Measurements from ENCODE around the gene PWP1. TPM values are rescaled to one million over a fixed set of nuclear protein-coding genes. Genes with fewer than 3 reads are reported as not detected.

The PWP1 gene
- total RNA-seq, 1 donor from 2014 or later = 63.0 TPM

DNA sequence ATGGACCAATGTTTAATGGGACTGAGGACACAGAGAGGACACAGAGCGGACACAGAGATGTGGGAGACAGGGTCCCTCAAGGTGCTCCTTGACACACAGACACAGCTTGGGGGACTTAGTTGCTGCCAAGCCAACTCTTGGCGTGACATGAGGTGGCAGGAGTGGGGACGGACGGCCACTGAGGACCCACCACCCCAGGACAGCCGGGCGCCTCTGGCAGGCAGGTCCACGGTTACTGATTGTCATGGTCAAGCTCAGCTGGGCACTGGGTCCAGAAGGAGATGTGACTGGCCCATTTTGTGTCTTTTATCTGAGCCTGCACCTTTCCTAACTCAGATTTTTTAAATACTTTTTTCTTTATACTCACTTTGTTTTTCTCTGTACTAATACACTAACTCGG is 15.7 kb upstream of the PWP1 start:
- Histone ChIP-seq H3K36me3 (no peaks in the 10 kb centered on the region), H3K9ac (no peak overlapping the region), H3K4me2 (no peak overlapping the region), H3K4me3 (no peak overlapping the region), H4K20me1 (ENCODE audit: low read depth) (no peaks in the 10 kb centered on the region), H3K79me2 (ENCODE audit: low read depth) (no peaks in the 10 kb centered on the region), H2AFZ (replicated peaks) (no peak overlapping the region), H3K27ac (no peak overlapping the region), H3K27me3 (no peaks in the 10 kb centered on the region), H3K9me3 (ENCODE audit: low read depth) (no peaks in the 10 kb centered on the region), H3K4me1 (peaks cover 12% of the 10 kb centered on the region), H3F3A (ENCODE audit: low read depth) (peaks cover 5% of the 10 kb centered on the region)
- TF ChIP-seq EZH2phosphoT487 (IDR thresholded peaks at IDR 0.05) = no peak
- no peak for TF ChIP-seq EZH2 (IDR thresholded peaks at IDR 0.05)
- Mint-ChIP-seq H3K27me3 (ENCODE audit: insufficient read depth, low read depth) (peaks cover 20% of the 10 kb centered on the region), H3K4me3 (no peak overlapping the region), H3K9me3 (no peaks in the 10 kb centered on the region), H3K36me3 (no peaks in the 10 kb centered on the region), H3K4me1 (peaks cover 8% of the 10 kb centered on the region), H3K27ac (no peak overlapping the region)
- no peak for DNase-seq (ENCODE audit: low spot score)

DNA sequence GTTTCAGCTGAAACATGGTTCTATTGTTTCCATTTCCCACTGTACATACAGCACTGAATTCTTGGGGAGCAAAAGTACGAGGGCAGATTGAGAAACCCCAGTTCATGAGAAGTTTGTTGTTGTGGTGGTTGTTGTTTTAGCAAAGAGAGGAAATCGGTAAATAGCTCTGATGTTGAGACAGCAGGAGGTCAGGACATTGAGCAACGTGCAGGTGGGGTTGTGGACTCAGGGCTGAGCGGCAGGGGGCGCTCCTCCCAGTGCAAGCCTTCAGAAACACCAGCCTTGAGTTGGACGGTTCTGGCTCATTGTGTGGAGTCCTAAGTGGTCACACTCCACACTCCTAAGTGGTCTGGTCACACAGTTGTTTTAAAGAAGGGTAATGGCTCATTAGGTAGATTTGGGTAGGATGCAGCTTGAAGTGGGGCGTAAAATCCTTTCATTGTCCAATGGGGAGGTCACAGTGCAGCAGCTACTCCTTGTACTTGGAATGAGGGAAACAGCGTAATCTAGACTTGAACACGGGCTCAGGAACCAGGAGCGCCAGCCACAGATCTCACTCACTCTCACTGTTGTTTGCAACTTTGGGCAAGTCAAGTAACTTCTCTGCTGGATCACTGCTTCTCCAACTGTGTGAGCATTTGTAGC is 14.5 kb upstream of the PWP1 start:
- H3K27me3 ChIP-seq = no peaks in the 10 kb centered on the region
- Mint-ChIP-seq H3K4me1 (peaks cover 8% of the 10 kb centered on the region), H3K27ac (no peak overlapping the region), H3K36me3 (no peaks in the 10 kb centered on the region), H3K27me3 (ENCODE audit: insufficient read depth, low read depth) (peaks cover 16% of the 10 kb centered on the region), H3K9me3 (no peaks in the 10 kb centered on the region), H3K4me3 (no peak overlapping the region)
- no peaks in the 10 kb centered on the region for H3K36me3 ChIP-seq
- no peak overlapping the region for H3K9ac ChIP-seq
- H3K27ac ChIP-seq = no peak overlapping the region
- no peaks in the 10 kb centered on the region for H4K20me1 ChIP-seq (ENCODE audit: low read depth)
- H2AFZ ChIP-seq (replicated peaks) = peak overlapping the region; percentile 70
- H3K79me2 ChIP-seq (ENCODE audit: low read depth) = no peaks in the 10 kb centered on the region
- TF ChIP-seq, protein P1, sequence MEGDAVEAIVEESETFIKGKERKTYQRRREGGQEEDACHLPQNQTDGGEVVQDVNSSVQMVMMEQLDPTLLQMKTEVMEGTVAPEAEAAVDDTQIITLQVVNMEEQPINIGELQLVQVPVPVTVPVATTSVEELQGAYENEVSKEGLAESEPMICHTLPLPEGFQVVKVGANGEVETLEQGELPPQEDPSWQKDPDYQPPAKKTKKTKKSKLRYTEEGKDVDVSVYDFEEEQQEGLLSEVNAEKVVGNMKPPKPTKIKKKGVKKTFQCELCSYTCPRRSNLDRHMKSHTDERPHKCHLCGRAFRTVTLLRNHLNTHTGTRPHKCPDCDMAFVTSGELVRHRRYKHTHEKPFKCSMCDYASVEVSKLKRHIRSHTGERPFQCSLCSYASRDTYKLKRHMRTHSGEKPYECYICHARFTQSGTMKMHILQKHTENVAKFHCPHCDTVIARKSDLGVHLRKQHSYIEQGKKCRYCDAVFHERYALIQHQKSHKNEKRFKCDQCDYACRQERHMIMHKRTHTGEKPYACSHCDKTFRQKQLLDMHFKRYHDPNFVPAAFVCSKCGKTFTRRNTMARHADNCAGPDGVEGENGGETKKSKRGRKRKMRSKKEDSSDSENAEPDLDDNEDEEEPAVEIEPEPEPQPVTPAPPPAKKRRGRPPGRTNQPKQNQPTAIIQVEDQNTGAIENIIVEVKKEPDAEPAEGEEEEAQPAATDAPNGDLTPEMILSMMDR (IDR thresholded peaks at IDR 0.05) = peak; percentile 85
- TF ChIP-seq EZH2 (IDR thresholded peaks at IDR 0.05) = no peak
- TF ChIP-seq EZH2phosphoT487 (IDR thresholded peaks at IDR 0.05) = no peak
- peaks cover 5% of the 10 kb centered on the region for H3F3A ChIP-seq (ENCODE audit: low read depth)
- peak; percentile 70 for DNase-seq (ENCODE audit: low spot score)
- no peaks in the 10 kb centered on the region for H3K9me3 ChIP-seq (ENCODE audit: low read depth)
- no peak overlapping the region for H3K4me2 ChIP-seq
- peaks cover 7% of the 10 kb centered on the region for H3K4me1 ChIP-seq
- H3K4me3 ChIP-seq = no peak overlapping the region

DNA sequence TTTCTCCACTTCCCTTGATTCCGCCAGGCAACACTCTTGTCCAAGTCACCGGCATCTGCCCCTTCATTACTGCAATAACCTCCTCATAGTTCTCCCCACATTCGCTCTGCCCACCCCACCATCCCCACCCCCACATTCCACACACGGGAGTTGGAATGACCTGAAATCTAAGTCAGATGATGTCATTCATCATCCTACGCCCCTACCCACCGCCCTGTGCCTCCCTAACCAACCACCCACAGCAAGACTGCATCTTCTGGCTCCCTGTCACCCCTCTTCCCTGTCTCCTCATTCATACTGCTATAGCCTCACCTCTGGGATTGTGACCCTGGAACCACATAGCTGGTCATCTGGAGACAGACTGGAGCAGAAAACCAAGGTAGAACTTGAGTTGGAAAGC is 7.9 kb upstream of the PWP1 start:
- H3K4me3 ChIP-seq = no peak overlapping the region
- no peak overlapping the region for H3K4me2 ChIP-seq
- TF ChIP-seq, protein P1 (IDR thresholded peaks at IDR 0.05) = no peak
- TF ChIP-seq EZH2 (IDR thresholded peaks at IDR 0.05) (no peak), EZH2phosphoT487 (IDR thresholded peaks at IDR 0.05) (no peak)
- H3K79me2 ChIP-seq (ENCODE audit: low read depth) = no peaks in the 10 kb centered on the region
- H3K36me3 ChIP-seq = no peaks in the 10 kb centered on the region
- no peaks in the 10 kb centered on the region for H3K4me1 ChIP-seq
- no peaks in the 10 kb centered on the region for H3K9me3 ChIP-seq (ENCODE audit: low read depth)
- Mint-ChIP-seq H3K36me3 (no peaks in the 10 kb centered on the region), H3K27ac (no peak overlapping the region), H3K27me3 (ENCODE audit: insufficient read depth, low read depth) (peaks cover 17% of the 10 kb centered on the region), H3K4me3 (no peak overlapping the region), H3K9me3 (no peaks in the 10 kb centered on the region), H3K4me1 (no peaks in the 10 kb centered on the region)
- DNase-seq (ENCODE audit: low spot score) = no peak
- no peaks in the 10 kb centered on the region for H4K20me1 ChIP-seq (ENCODE audit: low read depth)
- peaks cover 24% of the 10 kb centered on the region for H3K27me3 ChIP-seq
- H2AFZ ChIP-seq (replicated peaks) = no peak overlapping the region
- H3K27ac ChIP-seq = no peak overlapping the region
- no peak overlapping the region for H3K9ac ChIP-seq
- H3F3A ChIP-seq (ENCODE audit: low read depth) = no peaks in the 10 kb centered on the region

DNA sequence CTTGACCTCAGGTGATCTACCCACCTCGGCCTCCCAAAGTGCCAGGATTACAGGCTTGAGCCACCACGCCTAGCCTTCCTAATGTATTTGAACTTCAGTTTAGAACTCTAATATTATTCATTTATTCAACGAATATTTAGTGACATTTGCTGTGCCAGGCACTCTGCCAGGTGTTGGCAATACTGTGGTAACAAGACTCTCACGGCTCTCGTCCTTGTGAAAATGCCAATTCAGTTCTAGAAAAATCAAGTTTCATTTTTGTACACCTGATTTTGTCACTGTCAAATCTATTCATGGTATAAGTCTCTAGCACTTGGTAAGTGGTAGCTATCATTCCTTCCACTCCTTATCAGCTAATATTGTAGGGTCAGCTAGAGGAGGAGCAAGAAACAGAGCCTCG is 6.3 kb upstream of the PWP1 start:
- Histone ChIP-seq H3K27ac (no peak overlapping the region), H3K4me3 (no peak overlapping the region), H3K4me1 (no peaks in the 10 kb centered on the region), H4K20me1 (ENCODE audit: low read depth) (no peaks in the 10 kb centered on the region), H3K9me3 (ENCODE audit: low read depth) (no peaks in the 10 kb centered on the region), H3K27me3 (peaks cover 24% of the 10 kb centered on the region), H3F3A (ENCODE audit: low read depth) (peaks cover under 1% of the 10 kb centered on the region), H2AFZ (replicated peaks) (no peak overlapping the region), H3K9ac (no peak overlapping the region), H3K4me2 (no peak overlapping the region), H3K79me2 (ENCODE audit: low read depth) (no peaks in the 10 kb centered on the region), H3K36me3 (no peaks in the 10 kb centered on the region)
- DNase-seq (ENCODE audit: low spot score) = no peak
- TF ChIP-seq, protein P1 (IDR thresholded peaks at IDR 0.05) = no peak
- TF ChIP-seq EZH2 (IDR thresholded peaks at IDR 0.05) (no peak), EZH2phosphoT487 (IDR thresholded peaks at IDR 0.05) (no peak)
- Mint-ChIP-seq H3K27me3 (ENCODE audit: insufficient read depth, low read depth) (peaks cover 12% of the 10 kb centered on the region), H3K4me1 (no peaks in the 10 kb centered on the region), H3K27ac (no peak overlapping the region), H3K36me3 (no peaks in the 10 kb centered on the region), H3K9me3 (no peaks in the 10 kb centered on the region), H3K4me3 (no peak overlapping the region)
